Measurements from ENCODE around the gene LIN54.
"Not testable (repeated sequence)": the region's sequence is repeated elsewhere in the genome, so short reads cannot be mapped to it uniquely, and the experiment has no call there.

Gene LIN54

GRCh38 chr4:83010522-83011318 lies at the start of gene LIN54:
Gene LIN54, minus strand, starts transcription at chr4:83010823. Its CDS starts 25,979 bp downstream, at chr4:82984844.
- peak; percentile 45 for DNase-seq

- DNase-seq = no peak
Measured at GRCh38 chr4:83054928-83055327, 44.3 kb upstream of the LIN54 start.

- DNase-seq = not testable (repeated sequence)
Measured at GRCh38 chr4:83048781-83049180, 38.2 kb upstream of the LIN54 start.

- no peak for DNase-seq
Measured at GRCh38 chr4:83046693-83047473, 36.3 kb upstream of the LIN54 start.

- no peak for DNase-seq
Measured at GRCh38 chr4:83043801-83044407, 33.3 kb upstream of the LIN54 start.

GRCh38 chr4:83043157-83043556 lies 32.5 kb upstream of the LIN54 start:
- DNase-seq = not testable (repeated sequence)

- no peak for DNase-seq
Measured at GRCh38 chr4:83040269-83040668, 29.6 kb upstream of the LIN54 start.

GRCh38 chr4:83036991-83037665 lies 26.5 kb upstream of the LIN54 start:
- no peak for DNase-seq

- peak; percentile 96 for DNase-seq
Measured at GRCh38 chr4:83034630-83035494, 24.2 kb upstream of the LIN54 start, which contains the start of gene COPS4. Gene COPS4, plus strand, starts transcription at chr4:83035183. Its CDS starts 42 bp downstream, at chr4:83035225.

GRCh38 chr4:83029688-83030087 lies 19.1 kb upstream of the LIN54 start:
- DNase-seq = no peak

GRCh38 chr4:83028976-83029375 lies 18.4 kb upstream of the LIN54 start:
- DNase-seq = no peak

GRCh38 chr4:83025563-83025962 lies 14.9 kb upstream of the LIN54 start:
- DNase-seq = no peak

GRCh38 chr4:83024233-83024632 lies 13.6 kb upstream of the LIN54 start:
- DNase-seq = no peak

GRCh38 chr4:83023599-83023998 lies 13.0 kb upstream of the LIN54 start:
- DNase-seq = not testable (repeated sequence)

GRCh38 chr4:83022724-83023450 lies 12.3 kb upstream of the LIN54 start:
- no peak for DNase-seq

- DNase-seq = no peak
Measured at GRCh38 chr4:83019794-83020494, 9.3 kb upstream of the LIN54 start.

GRCh38 chr4:83013902-83014301 lies 3.3 kb upstream of the LIN54 start:
- no peak for DNase-seq

GRCh38 chr4:83013420-83013867 lies 2.8 kb upstream of the LIN54 start:
- peak; percentile 57 for DNase-seq

- peak; percentile 91 for DNase-seq
Measured at GRCh38 chr4:83012687-83013419, 2.2 kb upstream of the LIN54 start.

GRCh38 chr4:83012200-83012686 lies 1.6 kb upstream of the LIN54 start:
- DNase-seq = no peak

All from DMS 273 treated with DMSO at 0.1 percent for 48 hours (cell line).